Fibroblast of the aortic adventitia (primary cell): ENCODE results near the gene ARID1B. TPM values are rescaled to one million over a fixed set of nuclear protein-coding genes. Genes with fewer than 3 reads are reported as not detected.
A peak's percentile ranks its signal among the peaks of the same experiment; 100 is the strongest.
"Not testable (repeated sequence)": the region's sequence is repeated elsewhere in the genome, so short reads cannot be mapped to it uniquely, and the experiment has no call there.

Experiments
- DNase-seq: peaks from one replicate; pipeline ENCODE4 v3.0.0-alpha.2; 2010; ENCODE audit warnings: low read depth
- H3K4me3 ChIP-seq: 2 replicates; pipeline ENCODE4 v1.5.1; 2011; ENCODE audit warnings: low read depth, mild to moderate bottlenecking, control low read depth, low read length, moderate library complexity
- CTCF ChIP-seq: IDR thresholded peaks from 2 replicates; pipeline ENCODE4 v1.5.1; 2011; ENCODE audit warnings: mild to moderate bottlenecking, low read length, control low read depth, inconsistent platforms; ENCODE audit not compliant: insufficient read depth
- total RNA-seq: library from RNA; depleted of rRNA; stranded (reverse); fragments of >200 nt; gene quantifications from 2 replicates; pipeline ENCODE4 v1.2.3, GENCODE V29; 2012; ENCODE audit warnings: low replicate concordance

The ARID1B gene
- total RNA-seq, 1 donor, result 55.9 TPM

GRCh38 chr6:157035546-157035945, 258.4 kb downstream of the ARID1B start:
- DNase-seq, result no peak
- TF ChIP-seq CTCF, result no peak
- H3K4me3 ChIP-seq, result no peak overlapping the region

- peak; percentile 72 for DNase-seq
- TF ChIP-seq CTCF, result no peak
- no peak overlapping the region for H3K4me3 ChIP-seq
Measured at GRCh38 chr6:157036245-157036711, 259.1 kb downstream of the ARID1B start.

DNA sequence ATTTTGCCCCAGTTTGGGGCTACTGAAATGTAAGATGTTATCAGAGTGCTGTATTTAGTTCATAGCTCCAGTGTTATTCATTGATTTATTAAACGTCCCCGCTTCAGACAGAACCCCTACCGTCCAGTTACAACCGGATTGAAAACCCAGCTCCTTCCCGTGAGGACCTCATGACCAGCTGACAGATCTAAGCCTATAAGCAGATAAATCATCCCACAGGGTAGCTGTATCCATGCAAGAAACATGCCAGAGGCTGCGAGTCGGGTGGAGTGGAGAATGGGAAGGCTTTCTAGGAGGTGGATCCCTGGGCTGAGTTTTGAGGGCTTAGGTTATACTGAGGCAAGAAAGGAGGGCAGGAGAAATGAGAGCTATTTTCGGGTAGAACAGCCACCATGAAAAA, 260.0 kb downstream of the ARID1B start:
- TF ChIP-seq CTCF, result no peak
- H3K4me3 ChIP-seq, result no peak overlapping the region
- peak; percentile 51 for DNase-seq

DNA sequence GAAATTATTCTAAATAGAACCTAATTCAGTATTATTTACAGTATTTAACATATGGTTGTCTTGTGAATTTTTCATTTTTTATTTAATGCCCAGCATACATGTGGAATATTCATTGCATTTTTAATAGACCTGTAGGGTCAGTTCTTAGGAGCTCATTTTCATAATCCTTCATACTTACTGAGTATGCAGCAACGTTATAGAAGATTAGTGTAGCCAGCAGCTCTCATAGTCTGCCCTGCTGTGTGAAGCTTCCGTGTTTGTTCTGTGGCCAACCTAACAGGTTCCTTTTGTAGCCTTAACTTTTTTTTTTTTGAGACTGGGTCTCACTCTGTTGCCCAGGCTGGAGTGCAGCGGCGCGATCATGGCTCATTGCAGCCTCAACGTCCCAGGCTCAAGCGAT, 261.4 kb downstream of the ARID1B start:
- DNase-seq, result no peak
- TF ChIP-seq CTCF, result no peak
- no peak overlapping the region for H3K4me3 ChIP-seq

DNA sequence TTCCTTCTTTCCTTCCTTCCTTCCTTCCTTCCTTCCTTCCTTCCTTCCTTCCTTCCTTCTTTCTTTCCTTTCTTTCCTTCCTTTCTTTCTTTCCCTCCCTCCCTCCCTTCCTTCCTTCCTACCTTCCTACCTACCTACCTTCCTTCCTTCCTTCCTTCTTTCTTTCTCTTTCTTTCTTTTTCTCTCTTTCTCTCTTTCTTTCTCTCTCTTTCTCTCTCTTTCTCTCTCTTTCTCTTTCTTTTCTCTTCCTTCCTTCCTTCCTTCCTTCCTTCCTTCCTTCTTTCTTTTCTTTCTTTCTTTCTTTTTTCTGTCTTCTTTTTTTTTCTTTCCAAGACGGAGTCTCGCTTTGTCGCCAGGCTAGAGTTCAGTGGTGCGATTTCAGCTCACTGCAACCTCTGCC, 262.5 kb downstream of the ARID1B start:
- H3K4me3 ChIP-seq, DNase-seq: not testable (repeated sequence)

DNA sequence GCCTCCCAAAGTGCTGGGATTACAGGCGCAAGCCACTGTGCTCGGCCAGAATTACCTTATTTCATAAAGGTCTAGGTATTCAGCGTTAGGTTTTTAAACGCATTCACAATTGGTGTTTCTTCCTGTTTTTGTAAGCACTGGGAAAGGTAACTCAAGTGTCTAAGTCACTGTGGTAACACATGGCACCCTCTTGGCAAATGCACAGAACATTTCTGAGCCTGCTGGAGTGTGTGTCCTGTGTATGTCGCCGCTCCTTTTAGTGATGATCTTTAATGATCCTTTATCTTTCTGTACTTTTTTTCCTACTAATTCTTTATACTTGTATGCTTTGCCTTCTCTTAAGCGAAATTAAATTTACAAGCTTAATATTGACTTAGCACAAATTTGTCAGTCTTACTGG, 263.0 kb downstream of the ARID1B start:
- no peak for TF ChIP-seq CTCF
- DNase-seq, result no peak
- no peak overlapping the region for H3K4me3 ChIP-seq

DNA sequence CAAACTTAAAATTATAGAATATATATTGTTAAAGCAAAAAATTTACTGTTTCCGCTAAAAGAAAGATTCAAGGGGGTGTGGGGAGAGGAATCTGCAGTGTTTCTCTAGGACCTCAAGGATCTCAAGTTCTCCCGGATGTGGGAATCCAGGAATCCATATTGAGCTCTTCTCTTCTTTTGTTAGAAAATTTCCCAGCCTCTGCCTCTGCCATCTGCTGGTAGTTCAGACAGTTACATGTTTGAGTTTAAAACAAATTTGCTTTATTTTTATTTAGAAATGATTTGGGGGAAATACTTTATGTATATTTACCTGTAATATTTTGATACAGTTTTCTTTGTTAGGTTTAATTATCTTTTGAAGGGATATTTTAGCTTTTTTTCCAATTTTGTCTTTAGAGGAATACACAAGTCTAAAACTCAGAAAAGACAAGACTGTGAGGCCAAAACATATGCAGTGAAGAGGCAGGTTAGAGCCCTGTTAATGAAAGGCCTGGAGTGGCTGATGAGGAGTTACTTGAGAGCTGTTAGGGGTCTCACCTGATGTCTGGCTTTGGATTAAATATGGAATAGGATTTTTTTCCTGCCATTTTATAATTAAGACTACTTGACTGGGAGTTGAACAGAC, 268.8 kb downstream of the ARID1B start:
- DNase-seq, result peak; percentile 73
- H3K4me3 ChIP-seq, result no peak overlapping the region
- peak; percentile 72 for TF ChIP-seq CTCF
